Tibial nerve (tissue), 4 donors: ENCODE results near the gene ZC3HAV1L.
"Not testable (repeated sequence)": the region's sequence is repeated elsewhere in the genome, so short reads cannot be mapped to it uniquely, and the experiment has no call there.

Experiments
- EP300 ChIP-seq, 2 donors: sonication (generic); formaldehyde crosslinking; IDR thresholded peaks; one replicate each; pipeline ENCODE4 v1.6.1; 2017; ENCODE audit warnings: antibody characterized with exemption in 2 of 2, mild to moderate bottlenecking in 1 of 2
- TF ChIP-seq, protein P1 (sequence below), 5 experiments: fragments of 200-600 bp in 3 of 5; fragments of 450-650 bp in 2 of 5; sonication (generic) in 3 of 5; IDR thresholded peaks; one replicate each; pipeline ENCODE4 v1.5.1; 2016 to 2019; ENCODE audit warnings: antibody characterized with exemption in 5 of 5, mild to moderate bottlenecking in 3 of 5, moderate library complexity in 2 of 5

DNA sequence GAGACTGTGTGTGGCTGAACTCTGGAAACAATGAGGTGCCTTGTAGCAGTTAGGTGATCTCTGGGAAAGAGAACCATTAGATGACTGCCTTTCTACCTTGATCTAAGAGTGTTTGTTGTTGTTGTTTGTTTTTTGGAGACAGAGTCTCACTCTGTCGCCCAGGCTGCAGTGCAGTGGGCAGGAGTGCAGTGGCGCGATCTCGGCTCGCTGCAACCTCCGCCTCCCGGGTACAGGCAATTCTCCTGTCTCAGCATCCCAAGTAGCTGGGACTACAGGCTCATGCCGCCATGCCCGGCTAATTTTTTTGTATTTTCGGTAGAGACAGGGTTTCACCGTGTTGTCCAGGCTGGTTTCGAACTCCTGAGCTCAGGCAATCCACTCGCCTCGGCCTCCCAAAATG is 18.8 kb upstream of the ZC3HAV1L start:
- TF ChIP-seq EP300 (IDR thresholded peaks at IDR 0.05) = not testable (repeated sequence)
- TF ChIP-seq, protein P1, sequence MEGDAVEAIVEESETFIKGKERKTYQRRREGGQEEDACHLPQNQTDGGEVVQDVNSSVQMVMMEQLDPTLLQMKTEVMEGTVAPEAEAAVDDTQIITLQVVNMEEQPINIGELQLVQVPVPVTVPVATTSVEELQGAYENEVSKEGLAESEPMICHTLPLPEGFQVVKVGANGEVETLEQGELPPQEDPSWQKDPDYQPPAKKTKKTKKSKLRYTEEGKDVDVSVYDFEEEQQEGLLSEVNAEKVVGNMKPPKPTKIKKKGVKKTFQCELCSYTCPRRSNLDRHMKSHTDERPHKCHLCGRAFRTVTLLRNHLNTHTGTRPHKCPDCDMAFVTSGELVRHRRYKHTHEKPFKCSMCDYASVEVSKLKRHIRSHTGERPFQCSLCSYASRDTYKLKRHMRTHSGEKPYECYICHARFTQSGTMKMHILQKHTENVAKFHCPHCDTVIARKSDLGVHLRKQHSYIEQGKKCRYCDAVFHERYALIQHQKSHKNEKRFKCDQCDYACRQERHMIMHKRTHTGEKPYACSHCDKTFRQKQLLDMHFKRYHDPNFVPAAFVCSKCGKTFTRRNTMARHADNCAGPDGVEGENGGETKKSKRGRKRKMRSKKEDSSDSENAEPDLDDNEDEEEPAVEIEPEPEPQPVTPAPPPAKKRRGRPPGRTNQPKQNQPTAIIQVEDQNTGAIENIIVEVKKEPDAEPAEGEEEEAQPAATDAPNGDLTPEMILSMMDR (IDR thresholded peaks at IDR 0.05) = not testable (repeated sequence)
